Effector memory CD4-positive, alpha-beta T cell (primary cell): ENCODE data around the gene TEKT2.

ENCODE experiments used
- DNase-seq, 3 donors: peaks; one replicate each; pipeline ENCODE4 v3.0.0-alpha.2; 2020
- H3K27ac ChIP-seq: 2 replicates; pipeline ENCODE4 v1.7.0; 2013; ENCODE audit warnings: mild to moderate bottlenecking, low read length, moderate library complexity; ENCODE audit not compliant: insufficient read depth, poor library complexity, severe bottlenecking
- H3K27me3 ChIP-seq: replicated peaks from 2 replicates; pipeline ENCODE4 v1.7.0; 2013; ENCODE audit warnings: mild to moderate bottlenecking, low read length; ENCODE audit not compliant: insufficient read depth, control insufficient read depth, poor library complexity, severe bottlenecking
- H3K36me3 ChIP-seq: 2 replicates; pipeline ENCODE4 v1.7.0; 2013; ENCODE audit warnings: mild to moderate bottlenecking, low read length, moderate library complexity; ENCODE audit not compliant: control insufficient read depth, insufficient read depth
- H3K4me1 ChIP-seq: 2 replicates; pipeline ENCODE4 v1.7.0; 2013; ENCODE audit warnings: low read length, mild to moderate bottlenecking; ENCODE audit not compliant: control insufficient read depth, insufficient read depth, poor library complexity, severe bottlenecking
- H3K4me3 ChIP-seq: 2 replicates; pipeline ENCODE4 v1.7.0; 2013; ENCODE audit warnings: low read length, low read depth, mild to moderate bottlenecking; ENCODE audit not compliant: insufficient read depth, poor library complexity, severe bottlenecking
- H3K9me3 ChIP-seq: 2 replicates; pipeline ENCODE4 v1.7.0; 2013; ENCODE audit warnings: mild to moderate bottlenecking, low read length, moderate library complexity; ENCODE audit not compliant: control insufficient read depth

The TEKT2 gene

GRCh38 chr1:36093226-36093625 lies 9.3 kb downstream of the TEKT2 start:
- Histone ChIP-seq H3K4me3 (no peak overlapping the region), H3K4me1 (peaks cover 11% of the 10 kb centered on the region), H3K36me3 (peaks cover 55% of the 10 kb centered on the region), H3K9me3 (no peaks in the 10 kb centered on the region), H3K27me3 (no peaks in the 10 kb centered on the region), H3K27ac (no peak overlapping the region)
- no peak for DNase-seq

- Histone ChIP-seq H3K36me3 (peaks cover 55% of the 10 kb centered on the region), H3K27ac (no peak overlapping the region), H3K9me3 (no peaks in the 10 kb centered on the region), H3K27me3 (no peaks in the 10 kb centered on the region), H3K4me3 (no peak overlapping the region), H3K4me1 (peaks cover 8% of the 10 kb centered on the region)
- no peak for DNase-seq
These were observed 10.0 kb downstream of the TEKT2 start for GRCh38 chr1:36093929-36094328.

GRCh38 chr1:36094621-36095061 lies 10.7 kb downstream of the TEKT2 start:
- no peak overlapping the region for H3K27ac ChIP-seq
- H3K9me3 ChIP-seq = no peaks in the 10 kb centered on the region
- no peak for DNase-seq
- H3K27me3 ChIP-seq = no peaks in the 10 kb centered on the region
- no peak overlapping the region for H3K4me3 ChIP-seq
- H3K36me3 ChIP-seq = peaks cover 55% of the 10 kb centered on the region
- H3K4me1 ChIP-seq = peaks cover 8% of the 10 kb centered on the region

- peaks cover 55% of the 10 kb centered on the region for H3K36me3 ChIP-seq
- no peak for DNase-seq
- H3K4me3 ChIP-seq = no peak overlapping the region
- H3K27ac ChIP-seq = no peak overlapping the region
- no peaks in the 10 kb centered on the region for H3K27me3 ChIP-seq
- peaks cover 8% of the 10 kb centered on the region for H3K4me1 ChIP-seq
- H3K9me3 ChIP-seq = no peaks in the 10 kb centered on the region
These were observed 12.0 kb downstream of the TEKT2 start for GRCh38 chr1:36095760-36096405.

- H3K27me3 ChIP-seq = no peaks in the 10 kb centered on the region
- no peak for DNase-seq
- H3K9me3 ChIP-seq = no peaks in the 10 kb centered on the region
- H3K27ac ChIP-seq = no peak overlapping the region
- H3K4me1 ChIP-seq = peaks cover 8% of the 10 kb centered on the region
- no peak overlapping the region for H3K4me3 ChIP-seq
- peaks cover 48% of the 10 kb centered on the region for H3K36me3 ChIP-seq
These were observed 12.9 kb downstream of the TEKT2 start for GRCh38 chr1:36096500-36097432.

GRCh38 chr1:36097693-36098585 lies 14.0 kb downstream of the TEKT2 start:
- DNase-seq = no peak
- Histone ChIP-seq H3K4me3 (no peak overlapping the region), H3K36me3 (peaks cover 36% of the 10 kb centered on the region), H3K27ac (no peak overlapping the region), H3K9me3 (no peaks in the 10 kb centered on the region), H3K27me3 (no peaks in the 10 kb centered on the region), H3K4me1 (peaks cover 8% of the 10 kb centered on the region)

- Histone ChIP-seq H3K27ac (no peak overlapping the region), H3K36me3 (peaks cover 28% of the 10 kb centered on the region), H3K27me3 (no peaks in the 10 kb centered on the region), H3K4me1 (peaks cover 8% of the 10 kb centered on the region), H3K4me3 (no peak overlapping the region), H3K9me3 (no peaks in the 10 kb centered on the region)
- no peak for DNase-seq
These were observed 14.9 kb downstream of the TEKT2 start for GRCh38 chr1:36098650-36099365.

- Histone ChIP-seq H3K9me3 (no peaks in the 10 kb centered on the region), H3K4me3 (no peak overlapping the region), H3K36me3 (peaks cover 18% of the 10 kb centered on the region), H3K4me1 (peaks cover 8% of the 10 kb centered on the region), H3K27me3 (no peaks in the 10 kb centered on the region), H3K27ac (no peak overlapping the region)
- DNase-seq = peak; percentile 46 to 68 (median 51)
These were observed 15.9 kb downstream of the TEKT2 start for GRCh38 chr1:36099681-36100341.

- Histone ChIP-seq H3K27me3 (no peaks in the 10 kb centered on the region), H3K27ac (no peak overlapping the region), H3K4me1 (peaks cover 8% of the 10 kb centered on the region)
These were observed 16.5 kb downstream of the TEKT2 start for GRCh38 chr1:36100376-36100775.

More at GRCh38 chr1:36100376-36100775, 16.5 kb downstream of the TEKT2 start:
- DNase-seq = no peak
- H3K4me3 ChIP-seq = no peak overlapping the region
- H3K36me3 ChIP-seq = peaks cover 14% of the 10 kb centered on the region
- H3K9me3 ChIP-seq = no peaks in the 10 kb centered on the region
